Measurements from ENCODE around the gene ATPAF2.
A peak's percentile ranks its signal among the peaks of the same experiment; 100 is the strongest.

The ATPAF2 gene

GRCh38 chr17:18039535-18040260, 730 bp upstream of the ATPAF2 start:
- DNase-seq = peak; percentile 10

- no peak for DNase-seq
Observed at GRCh38 chr17:18038149-18038850, 668 bp downstream of the ATPAF2 start.

GRCh38 chr17:18037486-18037885, 1.5 kb downstream of the ATPAF2 start:
- no peak for DNase-seq

- DNase-seq = no peak
Observed at GRCh38 chr17:18035704-18036103, 3.3 kb downstream of the ATPAF2 start.

- no peak for DNase-seq
Observed at GRCh38 chr17:18033442-18034099, 5.4 kb downstream of the ATPAF2 start.

- no peak for DNase-seq
Observed at GRCh38 chr17:18031955-18032354, 7.0 kb downstream of the ATPAF2 start.

- DNase-seq = no peak
Observed at GRCh38 chr17:18028952-18029540, 9.9 kb downstream of the ATPAF2 start.

GRCh38 chr17:18028114-18028951, 10.6 kb downstream of the ATPAF2 start:
- DNase-seq = no peak

- DNase-seq = no peak
Observed at GRCh38 chr17:18027280-18027679, 11.7 kb downstream of the ATPAF2 start.

GRCh38 chr17:18025945-18026776, 12.8 kb downstream of the ATPAF2 start:
- no peak for DNase-seq

GRCh38 chr17:18025241-18025944, 13.6 kb downstream of the ATPAF2 start:
- DNase-seq = no peak

GRCh38 chr17:18021372-18021771, 17.6 kb downstream of the ATPAF2 start:
- no peak for DNase-seq

GRCh38 chr17:18020971-18021370, 18.0 kb downstream of the ATPAF2 start:
- no peak for DNase-seq

GRCh38 chr17:18019838-18020154, 19.2 kb downstream of the ATPAF2 start:
- no peak for DNase-seq

GRCh38 chr17:18018411-18018921, 20.5 kb downstream of the ATPAF2 start:
- no peak for DNase-seq

GRCh38 chr17:18017958-18018357, 21.0 kb downstream of the ATPAF2 start:
- no peak for DNase-seq

GRCh38 chr17:18016426-18016825, 22.5 kb downstream of the ATPAF2 start:
- no peak for DNase-seq

- DNase-seq = no peak
Observed at GRCh38 chr17:18015593-18015992, 23.4 kb downstream of the ATPAF2 start.

GRCh38 chr17:18014006-18014405, 25.0 kb downstream of the ATPAF2 start:
- DNase-seq = no peak

- no peak for DNase-seq
Observed at GRCh38 chr17:18011286-18011685, 27.7 kb downstream of the ATPAF2 start.
